NK-92 (cell line): ENCODE results near the gene KRTAP5-1.
A peak's percentile ranks its signal among the peaks of the same experiment; 100 is the strongest.

Source experiments
- DNase-seq: peaks from one replicate; lab custom pipeline; 2025; ENCODE audit not compliant: unreplicated experiment; lab: John Stamatoyannopoulos, UW

KRTAP5-1 gene

GRCh38 chr11:1572197-1573076 is 12.6 kb downstream of the KRTAP5-1 start, which contains the start of gene DUSP8:
Gene DUSP8 (minus strand): TSS chr11:1572271. CDS start chr11:1565826, 6,445 bp downstream.
- DNase-seq, result peak; percentile 47

GRCh38 chr11:1571760-1572196 is 13.3 kb downstream of the KRTAP5-1 start:
- DNase-seq, result no peak

GRCh38 chr11:1570896-1571759 is 14.0 kb downstream of the KRTAP5-1 start:
- DNase-seq, result no peak

GRCh38 chr11:1570531-1570895 is 14.6 kb downstream of the KRTAP5-1 start:
- no peak for DNase-seq

GRCh38 chr11:1570001-1570453 is 15.1 kb downstream of the KRTAP5-1 start:
- DNase-seq, result no peak

- DNase-seq, result no peak
These were observed 15.8 kb downstream of the KRTAP5-1 start for GRCh38 chr11:1569251-1569780.

- no peak for DNase-seq
These were observed 16.6 kb downstream of the KRTAP5-1 start for GRCh38 chr11:1568441-1568911.

- no peak for DNase-seq
These were observed 17.4 kb downstream of the KRTAP5-1 start for GRCh38 chr11:1567721-1568100.

- DNase-seq, result no peak
These were observed 17.9 kb downstream of the KRTAP5-1 start for GRCh38 chr11:1567052-1567720.

- DNase-seq, result no peak
These were observed 18.6 kb downstream of the KRTAP5-1 start for GRCh38 chr11:1566381-1567051.

- DNase-seq, result no peak
These were observed 19.2 kb downstream of the KRTAP5-1 start for GRCh38 chr11:1565904-1566247.

- no peak for DNase-seq
These were observed 19.7 kb downstream of the KRTAP5-1 start for GRCh38 chr11:1565173-1565903.

GRCh38 chr11:1564535-1565172 is 20.4 kb downstream of the KRTAP5-1 start:
- DNase-seq, result no peak

GRCh38 chr11:1563697-1564534 is 21.2 kb downstream of the KRTAP5-1 start:
- no peak for DNase-seq

GRCh38 chr11:1563149-1563638 is 21.9 kb downstream of the KRTAP5-1 start:
- DNase-seq, result no peak

- DNase-seq, result no peak
These were observed 22.5 kb downstream of the KRTAP5-1 start for GRCh38 chr11:1562469-1563148.

- DNase-seq, result no peak
These were observed 23.1 kb downstream of the KRTAP5-1 start for GRCh38 chr11:1561955-1562354.

- no peak for DNase-seq
These were observed 23.8 kb downstream of the KRTAP5-1 start for GRCh38 chr11:1561266-1561665.
